GM21723 (cell line): ENCODE results near the gene CD81.
A peak's percentile ranks its signal among the peaks of the same experiment; 100 is the strongest.

ENCODE experiments used
- ATAC-seq: cut with Tn5 transposase; IDR thresholded peaks from one replicate; pipeline ENCODE4 v1.9.1; 2021; ENCODE audit warnings: mild to moderate bottlenecking, moderate library complexity; ENCODE audit not compliant: unreplicated experiment

The CD81 gene

DNA sequence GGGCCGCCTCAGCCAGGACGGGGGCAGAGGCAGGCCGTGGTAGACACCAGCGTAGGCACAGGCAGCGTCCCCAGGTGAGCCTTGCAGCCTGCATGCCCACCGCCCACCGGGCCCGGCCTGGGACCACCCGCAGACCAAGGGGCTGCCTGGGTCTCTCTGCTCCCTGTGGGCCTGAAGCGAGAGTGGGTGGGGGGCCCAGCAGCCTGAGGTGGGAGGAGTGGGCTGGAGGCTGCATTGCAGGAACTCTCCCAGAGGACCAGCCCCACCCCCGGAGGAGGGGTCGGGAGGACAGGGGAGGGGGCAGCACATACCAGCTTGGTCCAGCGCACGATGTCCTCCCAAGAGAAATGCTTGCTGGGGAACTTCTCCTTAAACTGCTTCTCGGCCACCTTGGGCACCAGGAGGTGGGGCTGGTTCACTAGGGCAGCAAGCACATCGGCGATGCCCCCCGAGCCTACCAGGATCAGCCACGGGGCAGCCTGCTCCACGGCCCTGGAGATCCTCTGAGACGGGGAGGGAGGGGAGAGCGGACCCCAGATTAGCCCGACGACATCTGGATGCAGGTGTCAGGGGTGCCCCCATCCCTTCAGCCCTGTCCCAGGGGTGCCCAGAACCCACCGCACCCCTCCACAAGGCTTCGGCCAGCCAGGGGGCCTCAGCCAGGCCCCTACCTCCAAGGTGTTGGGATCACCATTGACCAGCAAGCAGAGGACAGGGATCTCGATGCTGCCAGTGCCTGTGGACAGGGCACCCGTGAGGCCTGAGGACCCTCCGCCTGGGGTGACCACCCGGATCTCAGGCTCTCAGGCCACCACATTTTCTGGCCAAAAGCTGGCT lies 41.0 kb downstream of the CD81 start:
- no peak for ATAC-seq

DNA sequence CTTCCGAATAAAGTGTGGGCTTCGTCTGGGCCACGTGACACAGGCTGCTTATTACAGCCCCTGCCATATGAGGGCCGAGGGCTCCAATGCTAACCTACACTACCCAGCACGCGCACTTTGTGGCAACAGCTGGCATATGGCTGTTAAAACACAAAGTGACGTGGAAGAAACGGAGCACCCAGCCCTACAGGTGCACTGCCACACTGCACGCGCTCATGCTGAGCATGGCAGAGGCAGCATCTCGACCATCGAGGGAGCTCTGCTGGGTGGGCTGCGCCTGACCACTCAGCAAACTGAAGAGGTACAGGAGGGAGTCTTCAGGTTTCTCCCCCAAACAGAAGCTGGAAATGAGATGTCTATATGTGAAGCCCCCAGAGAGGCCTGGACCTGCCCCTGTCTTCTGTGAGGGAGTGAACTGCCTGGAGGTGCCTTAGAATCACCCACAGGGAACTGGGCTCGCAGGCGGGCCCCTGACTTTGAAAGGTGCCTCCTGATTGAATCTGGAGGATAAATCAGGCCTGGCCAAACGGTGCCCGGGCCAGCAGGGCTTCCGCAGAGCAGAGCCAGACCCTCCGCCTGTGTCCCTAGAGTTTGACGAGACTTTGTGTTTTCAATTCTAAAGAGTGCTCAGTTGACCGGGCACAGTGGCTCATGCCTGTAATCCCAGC lies 41.7 kb downstream of the CD81 start:
- ATAC-seq: no peak

GRCh38 chr11:2419638-2420501 lies 42.8 kb downstream of the CD81 start:
- ATAC-seq: no peak

- ATAC-seq: peak; percentile 81
Observed at GRCh38 chr11:2420502-2421225, 43.6 kb downstream of the CD81 start.

DNA sequence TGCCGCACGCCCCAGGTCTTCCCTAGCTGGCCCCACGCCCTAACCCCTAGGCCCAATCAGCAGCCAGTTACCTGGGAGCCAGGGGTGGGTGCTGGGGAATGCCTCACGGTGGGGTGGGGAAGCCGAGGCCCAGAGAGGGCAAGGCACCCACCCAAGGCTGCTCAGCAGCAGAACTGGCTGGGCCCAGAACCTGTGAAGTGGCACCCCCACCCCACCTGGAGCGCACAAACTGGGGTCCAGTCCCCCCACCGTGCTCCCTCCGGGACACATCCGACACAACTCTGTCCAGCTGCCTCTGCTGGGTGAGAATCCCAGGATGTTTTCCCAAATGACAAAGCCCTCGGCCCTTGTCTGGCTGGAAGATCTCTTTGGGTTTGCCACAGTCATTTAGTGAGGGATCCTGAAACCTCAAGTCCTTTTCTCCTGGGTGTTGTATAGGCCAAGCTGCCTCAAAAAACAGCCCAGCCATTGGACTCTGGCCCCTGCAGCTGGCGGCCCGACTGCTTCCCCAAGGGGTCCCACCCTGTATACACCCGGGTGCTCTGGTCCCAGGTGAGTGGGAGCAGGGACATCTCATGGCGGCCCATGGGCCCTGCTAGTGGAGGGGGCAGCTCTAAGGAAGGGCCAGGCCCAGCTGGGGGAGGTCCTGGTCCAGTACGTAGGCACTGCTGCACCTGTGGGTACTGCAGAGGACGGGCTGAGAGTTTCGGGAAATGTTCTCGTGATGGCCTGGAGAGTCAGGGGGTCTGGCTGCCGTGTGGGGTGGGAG lies 44.3 kb downstream of the CD81 start:
- no peak for ATAC-seq

GRCh38 chr11:2421996-2422395 lies 44.9 kb downstream of the CD81 start:
- no peak for ATAC-seq

DNA sequence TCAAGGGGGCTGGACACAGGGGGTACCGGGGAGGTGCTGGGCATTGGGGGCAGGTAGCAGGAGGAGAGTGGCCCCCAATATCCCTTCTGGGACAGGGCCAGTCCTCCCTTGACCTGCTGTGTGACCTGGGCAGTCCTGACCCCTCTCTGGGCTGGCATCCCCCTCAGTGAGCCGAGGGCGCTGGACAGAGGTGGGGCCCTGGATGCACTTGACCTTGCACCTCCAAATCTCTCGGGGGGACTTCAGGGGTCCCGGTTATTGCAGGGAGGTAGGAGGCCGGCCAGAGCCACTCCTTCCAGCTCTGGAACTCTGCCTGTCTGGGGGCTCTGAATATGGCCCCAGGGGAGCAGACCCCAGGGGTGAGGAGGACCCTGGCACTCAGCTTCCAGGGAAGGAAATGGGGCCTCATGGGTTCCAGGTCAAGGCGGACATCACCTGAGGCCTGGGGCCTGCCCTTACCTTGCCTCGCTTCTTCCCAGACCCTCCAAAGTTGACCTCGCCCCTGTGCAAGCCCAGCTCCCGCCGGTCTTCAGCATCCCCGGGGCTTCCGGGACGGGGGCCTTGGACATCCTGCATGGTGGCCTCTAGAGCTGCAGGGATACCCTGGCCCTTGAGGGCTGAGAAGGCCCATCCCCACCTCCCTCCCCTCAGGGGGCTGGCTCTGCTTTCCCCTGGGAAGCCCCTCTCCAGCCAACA lies 45.5 kb downstream of the CD81 start:
- no peak for ATAC-seq

GRCh38 chr11:2423157-2424025 lies 46.3 kb downstream of the CD81 start:
- no peak for ATAC-seq

- ATAC-seq: no peak
Observed at GRCh38 chr11:2424811-2425495, 47.8 kb downstream of the CD81 start.

DNA sequence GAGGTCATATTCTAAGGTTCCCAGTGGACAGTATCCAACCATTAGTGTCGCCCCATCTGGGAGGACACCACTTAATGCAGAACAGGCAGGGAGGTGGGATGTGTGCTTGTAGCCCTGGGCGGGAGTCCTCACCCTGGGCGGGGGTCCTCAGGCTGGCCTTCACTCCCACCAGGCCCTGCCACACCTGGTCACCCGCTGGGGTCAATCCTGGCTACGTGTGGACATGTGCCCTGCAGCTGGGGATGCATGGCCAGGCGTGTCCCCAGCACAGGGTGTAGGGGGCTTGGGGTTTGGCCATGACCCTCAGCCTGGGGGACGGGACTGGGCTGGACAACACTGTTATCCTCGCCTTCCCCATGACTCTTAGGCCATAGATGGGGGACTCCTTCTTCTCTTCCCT lies 48.4 kb downstream of the CD81 start:
- no peak for ATAC-seq

DNA sequence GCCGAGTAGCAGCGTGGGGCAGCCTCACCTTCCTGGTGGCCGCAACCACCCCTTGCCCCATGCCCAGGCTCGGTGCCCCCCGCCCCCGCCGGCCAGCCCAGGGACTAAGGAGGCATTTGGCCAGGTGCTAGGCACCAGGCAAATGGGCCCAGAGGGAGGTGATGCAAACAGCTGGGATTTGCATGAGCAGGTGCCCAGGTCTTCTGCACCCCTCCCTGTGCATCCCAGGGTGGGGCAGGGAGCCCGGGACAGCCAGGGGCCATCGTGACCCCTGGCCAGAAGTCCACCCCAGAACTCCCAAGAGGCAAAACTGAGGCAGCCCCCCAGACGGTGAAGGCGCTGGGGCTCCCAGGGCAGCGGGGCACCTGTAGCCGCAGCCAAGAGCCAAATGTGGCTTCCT lies 49.1 kb downstream of the CD81 start:
- ATAC-seq: no peak

DNA sequence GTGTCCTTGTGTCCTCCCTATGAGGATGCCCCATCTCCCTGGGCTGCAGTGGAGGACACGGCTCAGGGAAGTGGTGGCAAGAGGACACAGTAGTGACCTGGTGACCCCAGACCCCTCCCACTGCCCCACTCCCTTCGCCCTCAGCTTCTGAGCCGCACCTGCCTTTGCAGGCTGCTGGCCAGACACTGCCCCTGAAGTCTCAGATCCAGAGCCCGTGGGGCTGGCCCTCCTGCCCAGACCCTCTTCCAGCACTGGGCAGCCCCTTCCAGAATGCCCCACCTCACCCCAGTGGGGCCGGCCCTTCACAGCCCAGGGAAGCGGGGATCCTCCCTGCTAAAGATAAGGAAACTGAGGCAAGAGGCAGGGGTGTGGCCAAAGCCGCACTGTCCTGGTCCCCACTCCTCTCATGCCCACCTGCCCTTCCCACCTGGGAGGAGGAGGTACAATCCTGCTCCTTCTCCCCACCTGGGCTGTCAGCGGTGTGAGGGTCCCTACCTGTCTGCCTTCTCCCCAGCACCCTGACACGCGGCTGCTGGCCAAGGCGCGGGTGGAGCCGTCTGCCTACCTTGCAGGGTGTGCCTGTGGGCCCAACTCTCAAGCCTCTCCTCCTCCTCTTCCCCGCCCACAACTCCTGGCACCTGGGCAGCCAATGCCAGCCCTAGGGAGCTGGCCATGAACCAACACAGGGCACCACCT lies 49.9 kb downstream of the CD81 start:
- no peak for ATAC-seq

- no peak for ATAC-seq
Observed at GRCh38 chr11:2427721-2428321, 50.7 kb downstream of the CD81 start.

- no peak for ATAC-seq
Observed at GRCh38 chr11:2428322-2428795, 51.2 kb downstream of the CD81 start.

DNA sequence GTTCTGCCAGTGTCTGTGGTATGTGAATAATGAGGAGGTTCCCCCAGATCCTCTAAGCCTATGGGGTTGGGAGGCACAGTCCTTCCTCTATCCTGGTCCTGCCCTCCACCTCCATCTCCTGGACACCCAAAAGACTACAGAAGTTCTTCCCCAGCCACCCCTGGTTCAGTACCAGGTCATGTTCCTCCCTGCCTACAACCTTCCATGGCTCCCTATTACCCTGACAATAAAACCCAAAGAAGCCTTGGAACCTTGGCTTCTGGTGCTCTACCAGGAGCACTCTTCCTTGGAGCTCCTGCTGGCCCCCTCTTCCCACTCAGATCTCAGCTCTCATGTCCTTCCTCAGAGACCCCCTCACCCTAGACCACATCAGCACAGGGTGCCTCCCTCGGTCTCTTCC lies 54.3 kb downstream of the CD81 start:
- ATAC-seq: no peak

- no peak for ATAC-seq
Observed at GRCh38 chr11:2432171-2432621, 55.1 kb downstream of the CD81 start.

DNA sequence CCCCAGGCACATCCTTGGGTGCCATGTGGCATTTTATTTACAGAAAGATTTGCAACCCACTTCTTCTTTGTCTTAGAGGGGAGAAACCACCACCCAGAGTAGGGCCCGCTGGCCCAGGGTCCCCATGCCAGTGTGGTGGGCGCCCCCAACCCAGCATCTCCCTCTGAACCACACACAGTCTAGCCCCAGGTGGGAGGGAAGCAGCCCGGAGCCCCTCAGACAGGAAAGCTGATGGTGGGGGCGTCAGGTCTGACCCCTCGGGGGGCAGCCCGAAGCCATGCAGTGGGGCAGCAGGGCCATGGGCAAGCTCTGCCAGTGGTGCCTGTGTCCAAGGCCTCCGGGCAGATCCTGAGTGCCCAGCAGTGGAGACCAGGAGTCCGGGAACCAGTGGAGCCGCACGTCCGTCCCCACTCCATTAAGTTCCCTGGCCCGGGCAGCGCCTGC lies 55.5 kb downstream of the CD81 start:
- ATAC-seq: no peak
